ENCODE measurements around the gene CAMK4. TPM values are rescaled to one million over a fixed set of nuclear protein-coding genes. Genes with fewer than 3 reads are reported as not detected.

CAMK4 gene
- total RNA-seq, 1 donor from 2014 or later: 3.8 TPM

DNA sequence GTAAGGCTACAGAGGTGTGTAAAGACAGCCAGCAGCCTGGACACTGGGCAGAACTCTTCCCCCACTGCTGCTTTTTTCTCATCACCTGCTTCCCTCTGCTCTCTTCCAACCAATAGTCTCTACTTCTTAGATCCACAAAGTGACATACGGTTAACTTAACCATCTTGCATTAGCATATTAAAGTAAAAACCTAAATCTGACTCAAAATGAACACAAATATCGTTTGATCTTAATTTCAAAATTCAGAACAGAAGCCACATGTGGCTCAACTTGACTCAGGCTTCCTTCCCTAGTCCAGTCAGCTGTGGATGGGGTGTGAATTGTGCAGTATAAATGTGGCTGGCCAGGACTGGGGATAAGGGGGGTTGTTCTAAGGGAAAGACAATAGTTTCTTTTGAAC lies 173.8 kb downstream of the CAMK4 start:
- no peaks in the 10 kb centered on the region for H3K9me3 ChIP-seq (ENCODE audit: insufficient read depth, low read depth, low read length)
- no peaks in the 10 kb centered on the region for H3K27me3 ChIP-seq (ENCODE audit: insufficient read depth, low read length)
- H3K27ac Mint-ChIP-seq (ENCODE audit: unreplicated experiment): no peak overlapping the region
- no peak overlapping the region for H3K4me2 ChIP-seq (ENCODE audit: low read length)
- TF ChIP-seq, protein P1, sequence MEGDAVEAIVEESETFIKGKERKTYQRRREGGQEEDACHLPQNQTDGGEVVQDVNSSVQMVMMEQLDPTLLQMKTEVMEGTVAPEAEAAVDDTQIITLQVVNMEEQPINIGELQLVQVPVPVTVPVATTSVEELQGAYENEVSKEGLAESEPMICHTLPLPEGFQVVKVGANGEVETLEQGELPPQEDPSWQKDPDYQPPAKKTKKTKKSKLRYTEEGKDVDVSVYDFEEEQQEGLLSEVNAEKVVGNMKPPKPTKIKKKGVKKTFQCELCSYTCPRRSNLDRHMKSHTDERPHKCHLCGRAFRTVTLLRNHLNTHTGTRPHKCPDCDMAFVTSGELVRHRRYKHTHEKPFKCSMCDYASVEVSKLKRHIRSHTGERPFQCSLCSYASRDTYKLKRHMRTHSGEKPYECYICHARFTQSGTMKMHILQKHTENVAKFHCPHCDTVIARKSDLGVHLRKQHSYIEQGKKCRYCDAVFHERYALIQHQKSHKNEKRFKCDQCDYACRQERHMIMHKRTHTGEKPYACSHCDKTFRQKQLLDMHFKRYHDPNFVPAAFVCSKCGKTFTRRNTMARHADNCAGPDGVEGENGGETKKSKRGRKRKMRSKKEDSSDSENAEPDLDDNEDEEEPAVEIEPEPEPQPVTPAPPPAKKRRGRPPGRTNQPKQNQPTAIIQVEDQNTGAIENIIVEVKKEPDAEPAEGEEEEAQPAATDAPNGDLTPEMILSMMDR (IDR thresholded peaks at IDR 0.05; ENCODE audit: insufficient read depth, low read depth, low read length): no peak
- no peak for TF ChIP-seq EZH2 (IDR thresholded peaks at IDR 0.05; ENCODE audit: insufficient read depth, low read length)
- H3K4me1 ChIP-seq (ENCODE audit: insufficient read depth, low read length): no peaks in the 10 kb centered on the region
- no peak overlapping the region for H2AFZ ChIP-seq (ENCODE audit: low read depth, low read length)
- no peak overlapping the region for H3K9ac ChIP-seq (ENCODE audit: low read length)
- H3K4me3 Mint-ChIP-seq (ENCODE audit: unreplicated experiment): no peak overlapping the region
- H3K36me3 ChIP-seq (ENCODE audit: insufficient read depth, low read length): no peaks in the 10 kb centered on the region
- H3K27ac ChIP-seq (ENCODE audit: low read depth, low read length): no peak overlapping the region
- H4K20me1 ChIP-seq (ENCODE audit: insufficient read depth, low read length): no peaks in the 10 kb centered on the region
- DNase-seq (ENCODE audit: low read depth) (no peak), FAIRE-seq (peak; percentile 5)
- no peaks in the 10 kb centered on the region for H3K27me3 Mint-ChIP-seq (ENCODE audit: low read depth, unreplicated experiment)
- peaks cover 2% of the 10 kb centered on the region for H3K36me3 Mint-ChIP-seq (ENCODE audit: low read depth, unreplicated experiment)
- no peaks in the 10 kb centered on the region for H3K9me3 Mint-ChIP-seq (ENCODE audit: unreplicated experiment)
- H3K79me2 ChIP-seq (ENCODE audit: insufficient read depth, low read length): no peaks in the 10 kb centered on the region
- H3K4me1 Mint-ChIP-seq (ENCODE audit: low read depth, unreplicated experiment): no peaks in the 10 kb centered on the region
- no peak overlapping the region for H3K4me3 ChIP-seq (ENCODE audit: insufficient read depth, low read depth, low read length)

DNA sequence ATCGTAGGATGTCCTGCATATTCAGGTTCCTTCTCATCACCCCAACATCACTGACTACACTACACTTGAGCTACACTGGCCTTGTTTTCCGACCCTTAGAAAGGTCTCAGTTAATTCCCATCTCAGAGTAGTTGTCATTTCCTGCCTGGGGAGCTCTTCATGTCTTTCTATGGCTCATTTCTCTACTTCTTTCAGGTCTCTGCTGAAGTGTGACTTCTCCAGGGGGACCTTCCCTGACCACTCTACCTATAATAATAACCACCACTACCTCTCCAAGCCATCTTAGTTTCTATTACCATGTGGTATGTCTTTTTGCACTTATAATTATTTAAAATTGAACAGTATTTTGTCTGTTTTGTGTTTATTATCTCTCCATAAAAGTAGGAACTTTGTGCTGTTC lies 174.9 kb downstream of the CAMK4 start:
- Histone ChIP-seq H3K4me1 (ENCODE audit: insufficient read depth, low read length) (no peaks in the 10 kb centered on the region), H4K20me1 (ENCODE audit: insufficient read depth, low read length) (no peaks in the 10 kb centered on the region), H3K27ac (ENCODE audit: low read depth, low read length) (no peak overlapping the region), H2AFZ (ENCODE audit: low read depth, low read length) (no peak overlapping the region), H3K36me3 (ENCODE audit: insufficient read depth, low read length) (no peaks in the 10 kb centered on the region), H3K9me3 (ENCODE audit: insufficient read depth, low read depth, low read length) (no peaks in the 10 kb centered on the region), H3K4me3 (ENCODE audit: insufficient read depth, low read depth, low read length) (no peak overlapping the region), H3K4me2 (ENCODE audit: low read length) (no peak overlapping the region), H3K79me2 (ENCODE audit: insufficient read depth, low read length) (no peaks in the 10 kb centered on the region), H3K9ac (ENCODE audit: low read length) (no peak overlapping the region), H3K27me3 (ENCODE audit: insufficient read depth, low read length) (no peaks in the 10 kb centered on the region)
- Mint-ChIP-seq H3K4me1 (ENCODE audit: low read depth, unreplicated experiment) (peaks cover 3% of the 10 kb centered on the region), H3K4me3 (ENCODE audit: unreplicated experiment) (no peak overlapping the region), H3K9me3 (ENCODE audit: unreplicated experiment) (no peaks in the 10 kb centered on the region), H3K27ac (ENCODE audit: unreplicated experiment) (no peak overlapping the region), H3K36me3 (ENCODE audit: low read depth, unreplicated experiment) (peaks cover 2% of the 10 kb centered on the region), H3K27me3 (ENCODE audit: low read depth, unreplicated experiment) (no peaks in the 10 kb centered on the region)
- FAIRE-seq (no peak), DNase-seq (ENCODE audit: low read depth) (no peak)
- TF ChIP-seq EZH2 (IDR thresholded peaks at IDR 0.05; ENCODE audit: insufficient read depth, low read length): no peak
- TF ChIP-seq, protein P1 (IDR thresholded peaks at IDR 0.05; ENCODE audit: insufficient read depth, low read depth, low read length): no peak

DNA sequence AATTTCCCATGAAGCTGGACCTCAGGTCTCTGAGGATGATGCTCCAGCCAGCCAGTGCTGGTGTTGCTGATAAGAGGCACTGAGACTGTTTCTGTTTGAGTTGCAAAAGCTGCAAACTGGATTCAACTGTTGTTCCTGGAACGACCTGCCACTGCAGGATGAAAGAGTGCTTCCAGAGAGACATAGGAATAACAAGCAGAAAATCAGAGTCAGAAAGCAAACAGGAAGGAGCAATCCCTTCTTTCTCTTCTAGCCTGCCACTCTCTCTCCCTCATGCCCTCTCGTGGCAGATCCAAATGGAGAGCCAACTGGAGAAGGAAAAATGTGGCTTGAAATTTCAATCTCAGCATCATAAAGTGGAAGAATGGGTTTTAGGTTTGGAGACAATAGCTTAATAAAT lies 177.7 kb downstream of the CAMK4 start:
- Histone ChIP-seq H3K9me3 (ENCODE audit: insufficient read depth, low read depth, low read length) (no peaks in the 10 kb centered on the region), H3K27ac (ENCODE audit: low read depth, low read length) (no peak overlapping the region), H2AFZ (ENCODE audit: low read depth, low read length) (no peak overlapping the region), H3K36me3 (ENCODE audit: insufficient read depth, low read length) (no peaks in the 10 kb centered on the region), H3K4me1 (ENCODE audit: insufficient read depth, low read length) (no peaks in the 10 kb centered on the region), H3K4me2 (ENCODE audit: low read length) (no peak overlapping the region), H3K27me3 (ENCODE audit: insufficient read depth, low read length) (no peaks in the 10 kb centered on the region), H3K4me3 (ENCODE audit: insufficient read depth, low read depth, low read length) (no peak overlapping the region), H3K79me2 (ENCODE audit: insufficient read depth, low read length) (no peaks in the 10 kb centered on the region), H4K20me1 (ENCODE audit: insufficient read depth, low read length) (no peaks in the 10 kb centered on the region), H3K9ac (ENCODE audit: low read length) (no peak overlapping the region)
- FAIRE-seq: no peak
- H3K4me3 Mint-ChIP-seq (ENCODE audit: unreplicated experiment): no peak overlapping the region
- no peak for TF ChIP-seq EZH2 (IDR thresholded peaks at IDR 0.05; ENCODE audit: insufficient read depth, low read length)
- TF ChIP-seq, protein P1 (IDR thresholded peaks at IDR 0.05; ENCODE audit: insufficient read depth, low read depth, low read length): no peak
- peaks cover 7% of the 10 kb centered on the region for H3K9me3 Mint-ChIP-seq (ENCODE audit: unreplicated experiment)
- H3K27ac Mint-ChIP-seq (ENCODE audit: unreplicated experiment): no peak overlapping the region
- H3K27me3 Mint-ChIP-seq (ENCODE audit: low read depth, unreplicated experiment): no peaks in the 10 kb centered on the region
- H3K4me1 Mint-ChIP-seq (ENCODE audit: low read depth, unreplicated experiment): peaks cover 6% of the 10 kb centered on the region
- peaks cover 2% of the 10 kb centered on the region for H3K36me3 Mint-ChIP-seq (ENCODE audit: low read depth, unreplicated experiment)
- no peak for DNase-seq (ENCODE audit: low read depth)
